Upper lobe of left lung (tissue), 4 donors: ENCODE measurements around the gene PRR7.

Experiments
- CTCF ChIP-seq, 6 experiments: fragments of 450-650 bp in 4 of 6; fragments of 200-600 bp in 2 of 6; sonication (generic) in 2 of 6; IDR thresholded peaks; one replicate each; pipeline ENCODE4 v1.5.1; 2016 to 2019; ENCODE audit warnings: antibody characterized with exemption in 6 of 6
- EP300 ChIP-seq, 4 donors: sonication (generic); formaldehyde crosslinking; IDR thresholded peaks; one replicate each; pipeline ENCODE4 v1.5.1; 2017; ENCODE audit warnings: antibody characterized with exemption in 4 of 4, control low read depth in 2 of 4
- POLR2A ChIP-seq, 4 donors: fragments of 450-650 bp; IDR thresholded peaks; one replicate each; pipeline ENCODE4 v1.5.1; 2016 to 2017; ENCODE audit warnings: antibody characterized with exemption in 4 of 4, mild to moderate bottlenecking in 2 of 4
- POLR2AphosphoS5 ChIP-seq, 2 donors: sonication (generic); formaldehyde crosslinking; IDR thresholded peaks; one replicate each; pipeline ENCODE4 v1.5.1; 2017; ENCODE audit warnings: antibody characterized with exemption in 2 of 2

- TF ChIP-seq CTCF (IDR thresholded peaks at IDR 0.05) (no peak), POLR2A (IDR thresholded peaks at IDR 0.05) (no peak), POLR2AphosphoS5 (IDR thresholded peaks at IDR 0.05) (no peak), EP300 (IDR thresholded peaks at IDR 0.05) (no peak)
These were observed 27.4 kb downstream of the PRR7 start for GRCh38 chr5:177474002-177474476.
